Heart right ventricle (tissue), 16 donors: ENCODE data around the gene PHRF1. TPM values are rescaled to one million over a fixed set of nuclear protein-coding genes. Genes with fewer than 3 reads are reported as not detected.

Experiments used
- ATAC-seq, 8 donors: fragments of 200-7000 bp; cut with Tn5 transposase; one replicate each; pipeline ENCODE4 v1.9.1; 2020; ENCODE audit warnings: mild to moderate bottlenecking in 8 of 8, moderate library complexity in 8 of 8, moderate number of reproducible peaks in 1 of 8
- DNase-seq, 2 donors: peaks; one replicate each; pipeline ENCODE4 v3.0.0-alpha.2; 2020
- H3K27ac ChIP-seq, 10 donors: fragments of 200-600 bp; sonication (generic) in 2 of 10; one replicate each; pipeline versions ENCODE4 v1.5.0 to v1.8.0; 2020 to 2022; ENCODE audit warnings: mild to moderate bottlenecking in 3 of 10
- H3K27me3 ChIP-seq, 7 donors: fragments of 200-600 bp; one replicate each; pipeline ENCODE4 v1.8.0; 2021 to 2022; ENCODE audit warnings: mild to moderate bottlenecking in 2 of 7
- H3K36me3 ChIP-seq, 9 donors: fragments of 200-600 bp; sonication (generic) in 1 of 9; one replicate each; pipeline versions ENCODE4 v1.5.0 to v1.8.0; 2020 to 2022; ENCODE audit warnings: mild to moderate bottlenecking in 2 of 9
- H3K4me1 ChIP-seq, 9 donors: fragments of 200-600 bp; sonication (generic) in 1 of 9; one replicate each; pipeline versions ENCODE4 v1.5.0 to v1.8.0; 2020 to 2022; ENCODE audit warnings: mild to moderate bottlenecking in 4 of 9
- H3K4me3 ChIP-seq, 10 donors: fragments of 200-600 bp; sonication (generic) in 2 of 10; one replicate each; pipeline versions ENCODE4 v1.5.0 to v1.8.0; 2020 to 2022; ENCODE audit warnings: mild to moderate bottlenecking in 7 of 10, moderate library complexity in 2 of 10
- H3K9me3 ChIP-seq, 11 donors: fragments of 200-600 bp in 10 of 11; sonication (generic) in 2 of 11; one replicate each; pipeline versions ENCODE4 v1.5.0 to v1.8.0; 2013 to 2022; ENCODE audit warnings: mild to moderate bottlenecking in 2 of 11, control low read depth in 1 of 11, moderate library complexity in 1 of 11
- WGBS, 2 donors: extraction: QIAGEN DNeasy Blood & Tissue Kit; methylation state at CpG; one replicate each; pipeline ENCODE4 v1.1.7; 2013; ENCODE audit warnings: inconsistent platforms in 1 of 2; 5-methylcytosine and 5-hydroxymethylcytosine counted together
- intact Hi-C, 10 donors: fragments of 100-400 bp; cut with DNase I; formaldehyde crosslinking; loops; one replicate each; pipeline versions ENCODE4 v1.11.1 to v1.14.2; 2022
- polyA plus RNA-seq, 2 donors: library from polyadenylated mRNA; stranded (reverse); fragments of 200-250 nt; gene quantifications; one replicate each; pipeline ENCODE4 v1.2.3, GENCODE V29; 2013
- total RNA-seq, 10 donors: library from RNA; stranded (reverse); fragmentation: NEBNext Ultra II Directional in 3 of 10; extraction: Animal tissue kit (Norgen Biotek cat#: 25700) in 3 of 10; gene quantifications; one replicate each; pipeline versions ENCODE4 v1.2.1 to v1.2.4, GENCODE V29; 2021 to 2023
- TF ChIP-seq, protein P1 (sequence below), 9 donors: fragments of 200-600 bp; sonication (generic) in 2 of 9; IDR thresholded peaks; one replicate each; pipeline versions ENCODE4 v1.5.0 to v1.8.0; 2021 to 2022; ENCODE audit warnings: antibody characterized with exemption in 9 of 9, mild to moderate bottlenecking in 5 of 9, moderate library complexity in 1 of 9
- donor health status: Arrhythmogenic right ventricular cardiomyopathy.
- donor health status: ischemic (EF 13 %, LVEDD 7.1; RV severe dilation, severe dysfunction).
- donor health status: healthy with polysubstance abuse.
- donor health status: DM: no; HTN: yes; CAD: no.
- donor health status: DM: no; HTN: no; CAD: no.
- donor health status: ischemic (EF 25% LVEDD 6.9; RV normal size, moderate dysfunction).
- donor health status: ischemic (EF 25% LVEDD 5.7; RV mildly dilated, moderate dysfunction).
- donor health status: healthy.
- donor health status: DM: yes; HTN: yes; CAD: no.
- donor health status: Ischemic cardiomyopathy.
- donor health status: ischemic (EF 35%, LVEDD 5.7; RV mildly dilated, moderate dysfunction).
- donor health status: nonischemic (EF 11% LVEDD 7.7; RV severe dilation, severe dysfunction).
- donor health status: DM: yes; HTN: yes; CAD: no.
- donor health status: PGD.
- donor health status: ischemic (EF 29% LVEDD 5.4; RV normal size, mild dysfunction).
- donor health status: nonischemic (EF 23%, LVEDD 6.1; RV moderate dilation, normal function).

PHRF1 gene
- total and polyA plus RNA-seq, 12 donors: 10.5 to 23.0 (median 18.5) TPM

DNA sequence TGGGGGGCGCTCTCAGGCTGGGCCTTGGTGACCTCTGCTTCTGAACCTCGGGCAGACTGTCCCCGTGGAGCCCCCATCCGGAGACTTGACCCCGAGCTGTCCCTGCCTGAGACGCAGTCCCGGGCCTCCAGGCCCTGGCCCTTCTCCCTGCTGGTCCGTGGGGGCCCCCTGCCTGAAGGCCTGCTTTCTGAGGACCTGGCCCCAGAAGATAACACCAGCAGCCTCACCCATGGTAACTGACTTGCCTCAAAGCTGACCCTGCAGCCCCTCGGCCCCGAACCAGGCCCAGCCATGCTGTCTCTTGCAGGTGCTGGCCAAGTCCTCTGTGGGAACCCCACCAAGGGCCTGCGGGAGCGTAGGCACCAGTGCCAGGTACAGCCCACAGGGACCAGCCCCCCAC, 24.7 kb upstream of the PHRF1 start:
- H3K27ac ChIP-seq: no peak overlapping the region
- H3K4me1 ChIP-seq: peaks cover 3 to 18% (median 13%) of the 10 kb centered on the region in 9 donors
- TF ChIP-seq, protein P1, sequence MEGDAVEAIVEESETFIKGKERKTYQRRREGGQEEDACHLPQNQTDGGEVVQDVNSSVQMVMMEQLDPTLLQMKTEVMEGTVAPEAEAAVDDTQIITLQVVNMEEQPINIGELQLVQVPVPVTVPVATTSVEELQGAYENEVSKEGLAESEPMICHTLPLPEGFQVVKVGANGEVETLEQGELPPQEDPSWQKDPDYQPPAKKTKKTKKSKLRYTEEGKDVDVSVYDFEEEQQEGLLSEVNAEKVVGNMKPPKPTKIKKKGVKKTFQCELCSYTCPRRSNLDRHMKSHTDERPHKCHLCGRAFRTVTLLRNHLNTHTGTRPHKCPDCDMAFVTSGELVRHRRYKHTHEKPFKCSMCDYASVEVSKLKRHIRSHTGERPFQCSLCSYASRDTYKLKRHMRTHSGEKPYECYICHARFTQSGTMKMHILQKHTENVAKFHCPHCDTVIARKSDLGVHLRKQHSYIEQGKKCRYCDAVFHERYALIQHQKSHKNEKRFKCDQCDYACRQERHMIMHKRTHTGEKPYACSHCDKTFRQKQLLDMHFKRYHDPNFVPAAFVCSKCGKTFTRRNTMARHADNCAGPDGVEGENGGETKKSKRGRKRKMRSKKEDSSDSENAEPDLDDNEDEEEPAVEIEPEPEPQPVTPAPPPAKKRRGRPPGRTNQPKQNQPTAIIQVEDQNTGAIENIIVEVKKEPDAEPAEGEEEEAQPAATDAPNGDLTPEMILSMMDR (IDR thresholded peaks at IDR 0.05): no peak
- H3K36me3 ChIP-seq: no peaks in the 10 kb centered on the region
- H3K4me3 ChIP-seq: no peak overlapping the region
- DNase-seq (no peak), ATAC-seq (no peak)
- H3K9me3 ChIP-seq: no peaks in the 10 kb centered on the region
- H3K27me3 ChIP-seq: peaks cover 31 to 68% (median 50%) of the 10 kb centered on the region in 7 donors
- 80 to 89% methylated on average over 12 of the region's 12 CpGs for WGBS, 2 donors
- intact Hi-C loops: loop anchor here in 1 of 10 donors (5.0 kb wide), 1 partner anchor 171 kb away; no protein-coding TSS in a partner anchor

DNA sequence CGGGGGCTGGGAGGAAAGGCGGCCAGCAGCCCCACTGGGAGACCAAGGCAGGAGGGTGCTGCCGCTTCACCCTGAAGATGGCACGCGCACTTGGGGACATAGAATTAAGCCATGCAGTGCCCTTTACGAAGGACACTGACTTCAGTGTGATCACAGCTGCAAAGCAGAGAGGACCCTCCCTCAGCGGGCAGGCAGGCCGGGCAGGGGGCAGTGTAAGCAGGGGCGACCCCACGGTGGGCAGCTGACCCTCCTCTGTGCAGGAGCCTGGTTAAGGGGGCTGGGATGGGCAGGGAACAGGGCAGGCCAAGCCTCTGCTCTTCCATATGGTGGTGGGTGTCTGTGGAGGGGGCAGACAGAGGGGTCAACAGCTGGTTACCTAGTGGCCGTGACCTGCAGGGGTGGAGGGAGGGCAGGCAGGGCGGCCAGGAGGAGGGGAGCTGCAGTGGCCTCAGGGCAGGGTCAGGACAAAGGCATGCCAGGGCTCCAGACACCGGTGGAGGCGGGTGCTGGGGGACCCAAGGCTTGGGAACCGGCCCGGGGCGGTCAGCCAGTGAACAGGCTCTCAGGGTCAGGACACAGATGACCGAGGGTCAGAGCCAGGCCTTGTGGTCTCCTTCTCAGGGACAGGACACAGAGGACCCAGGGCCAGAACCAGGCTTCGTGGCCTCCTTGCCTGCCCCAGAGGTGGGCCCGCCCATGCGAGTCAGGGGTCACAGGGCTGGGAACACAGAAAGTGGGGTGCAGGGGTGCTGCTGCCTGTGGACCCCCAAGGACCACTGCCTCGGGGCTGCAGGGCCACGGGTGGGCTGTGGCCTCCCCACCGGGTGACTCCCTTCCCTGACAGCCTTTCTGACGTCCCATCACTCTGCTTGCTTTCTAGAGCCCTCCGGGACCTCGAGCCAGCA, 22.9 kb upstream of the PHRF1 start:
- Histone ChIP-seq H3K36me3 (no peaks in the 10 kb centered on the region), H3K9me3 (no peaks in the 10 kb centered on the region), H3K4me1 (peaks cover 3 to 18% (median 13%) of the 10 kb centered on the region in 9 donors), H3K27me3 (peaks cover 31 to 85% (median 68%) of the 10 kb centered on the region in 7 donors), H3K4me3 (no peak overlapping the region), H3K27ac (no peak overlapping the region)
- TF ChIP-seq, protein P1 (IDR thresholded peaks at IDR 0.05): no peak
- DNase-seq: no peak
- WGBS, 2 donors: 86 to 89% methylated on average over 27 of the region's 27 CpGs
- intact Hi-C loops: loop anchor here in 1 of 10 donors (5.0 kb wide), 1 partner anchor 169 kb away; no protein-coding TSS in a partner anchor
- no peak for ATAC-seq

- intact Hi-C loops: loop anchor here in 4 of 10 donors (2.0 to 5.0 kb wide), 3 partner anchors 168 to 175 kb away; no protein-coding TSS in a partner anchor
- H3K27me3 ChIP-seq: peaks cover 31 to 89% (median 72%) of the 10 kb centered on the region in 7 donors
- H3K36me3 ChIP-seq: no peaks in the 10 kb centered on the region
- TF ChIP-seq, protein P1 (IDR thresholded peaks at IDR 0.05): no peak
- H3K4me1 ChIP-seq: peaks cover 3 to 18% (median 13%) of the 10 kb centered on the region in 9 donors
- H3K4me3 ChIP-seq: no peak overlapping the region
- ATAC-seq (no peak), DNase-seq (no peak)
- H3K9me3 ChIP-seq: no peaks in the 10 kb centered on the region
- H3K27ac ChIP-seq: no peak overlapping the region
- 51 to 65% methylated on average over 9 to 11 of the region's 11 CpGs for WGBS, 2 donors
Observed at GRCh38 chr11:553988-554340, 22.3 kb upstream of the PHRF1 start.

GRCh38 chr11:554428-555226, 21.6 kb upstream of the PHRF1 start:
- peak in 7 of 8 donors; percentile 37 to 67 (median 57) for ATAC-seq
- no peaks in the 10 kb centered on the region for H3K9me3 ChIP-seq
- peaks cover 31 to 94% (median 77%) of the 10 kb centered on the region in 7 donors for H3K27me3 ChIP-seq
- TF ChIP-seq, protein P1 (IDR thresholded peaks at IDR 0.05): peak; percentile 21 to 68 (median 53)
- 10 to 13% methylated on average over 43 to 53 of the region's 60 CpGs for WGBS, 2 donors
- H3K4me1 ChIP-seq: peaks cover 3 to 18% (median 13%) of the 10 kb centered on the region in 9 donors
- no peak overlapping the region for H3K27ac ChIP-seq
- H3K4me3 ChIP-seq: peak overlapping the region in 7 of 10 donors; percentile 11 to 44 (median 28)
- H3K36me3 ChIP-seq: no peaks in the 10 kb centered on the region
- intact Hi-C loops: loop anchor here (1.0 to 5.0 kb wide), 5 partner anchors 168 to 174 kb away; no protein-coding TSS in a partner anchor
- peak in 1 of 2 donors; percentile 64 for DNase-seq
